GM12874 (cell line): ENCODE measurements around the gene EIF4EBP3.

ENCODE experiments used
- CTCF ChIP-seq: IDR thresholded peaks from 2 replicates; pipeline ENCODE4 v1.5.1; 2011; ENCODE audit warnings: low read depth, mild to moderate bottlenecking, control low read depth, low read length, moderate library complexity; ENCODE audit not compliant: insufficient read depth

The EIF4EBP3 gene

DNA sequence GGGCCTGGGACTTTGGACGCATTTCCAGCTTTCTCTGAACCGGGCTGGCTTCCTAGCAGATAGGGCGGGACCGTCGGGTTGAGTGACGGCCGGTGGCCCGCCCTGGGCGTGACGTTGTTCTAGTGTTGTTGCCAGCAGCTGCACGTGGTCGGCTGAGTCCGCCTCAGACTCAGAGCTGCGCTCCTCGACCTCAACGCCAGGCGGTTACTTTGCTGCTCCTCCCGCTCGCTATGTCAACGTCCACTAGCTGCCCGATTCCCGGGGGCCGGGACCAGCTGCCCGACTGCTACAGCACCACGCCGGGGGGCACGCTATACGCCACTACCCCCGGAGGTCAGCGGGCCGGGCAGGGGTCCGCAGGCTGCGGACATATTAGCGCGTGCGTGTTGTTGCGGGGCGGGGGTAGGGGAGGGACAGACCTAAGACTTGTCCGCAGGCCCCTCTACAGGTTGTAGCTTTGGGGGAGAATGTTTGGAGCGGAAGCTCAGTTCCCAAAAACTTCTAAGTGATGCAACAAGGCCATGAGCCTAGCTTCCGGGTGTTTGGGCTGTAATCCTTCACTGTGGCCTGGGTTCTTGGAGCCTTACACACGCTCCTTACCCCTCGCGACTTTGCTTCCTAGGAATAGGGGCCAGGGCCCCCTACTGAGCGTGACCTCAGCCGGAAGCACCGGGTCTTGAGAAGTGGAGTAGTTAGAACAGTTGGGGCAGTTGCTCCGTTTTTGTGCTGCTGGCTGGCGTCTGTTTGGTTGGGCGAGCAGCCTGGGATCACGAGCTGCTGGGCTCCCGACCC is at the start of gene EIF4EBP3:
Gene EIF4EBP3, plus strand, starts transcription at position 155 of the 792 bp plus-strand sequence. Its CDS starts 76 bp downstream, at position 231.
- TF ChIP-seq CTCF: peak; percentile 59

GRCh38 chr5:140497897-140498296 is 49.6 kb upstream of the EIF4EBP3 start:
- TF ChIP-seq CTCF: no peak

DNA sequence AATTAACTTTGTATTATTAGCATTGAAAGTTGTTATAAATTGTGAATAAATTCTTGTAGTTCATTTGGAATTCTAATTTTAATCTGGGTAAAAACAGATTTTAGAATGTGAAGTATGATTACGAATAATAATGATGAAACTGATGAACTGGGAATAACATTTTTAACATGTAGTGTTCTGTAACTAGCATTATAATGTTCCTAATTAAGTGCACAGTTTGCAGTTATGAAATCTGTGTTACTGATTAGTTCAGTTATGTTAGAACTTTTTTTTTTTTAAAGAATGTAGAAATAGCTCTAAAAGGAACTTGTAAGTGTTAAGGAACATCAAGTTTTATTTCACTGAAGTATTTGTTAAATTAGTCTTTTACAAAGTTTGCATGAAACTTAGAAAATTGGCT is 48.9 kb upstream of the EIF4EBP3 start:
- TF ChIP-seq CTCF: no peak

GRCh38 chr5:140502834-140503233 is 44.6 kb upstream of the EIF4EBP3 start:
- no peak for TF ChIP-seq CTCF

DNA sequence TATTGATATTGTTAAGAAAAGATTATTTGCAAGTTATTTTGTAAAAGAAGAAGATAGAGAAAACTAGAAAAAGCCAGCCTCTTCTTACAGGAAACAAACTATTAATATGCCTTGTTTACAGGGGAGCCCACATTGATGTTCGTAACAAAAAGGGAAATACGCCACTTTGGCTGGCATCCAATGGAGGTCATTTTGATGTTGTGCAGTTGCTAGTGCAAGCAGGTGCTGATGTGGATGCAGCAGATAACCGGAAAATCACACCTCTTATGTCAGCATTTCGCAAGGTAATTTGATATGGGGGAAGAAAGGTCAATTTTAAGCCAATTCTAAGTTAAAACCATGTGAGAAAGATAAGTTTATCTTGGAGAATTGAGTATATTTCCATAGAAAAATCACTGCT is 37.6 kb upstream of the EIF4EBP3 start:
- no peak for TF ChIP-seq CTCF

- no peak for TF ChIP-seq CTCF
These were observed 34.3 kb upstream of the EIF4EBP3 start for GRCh38 chr5:140513124-140513523.

- TF ChIP-seq CTCF: no peak
These were observed 23.5 kb upstream of the EIF4EBP3 start for GRCh38 chr5:140524003-140524402.

DNA sequence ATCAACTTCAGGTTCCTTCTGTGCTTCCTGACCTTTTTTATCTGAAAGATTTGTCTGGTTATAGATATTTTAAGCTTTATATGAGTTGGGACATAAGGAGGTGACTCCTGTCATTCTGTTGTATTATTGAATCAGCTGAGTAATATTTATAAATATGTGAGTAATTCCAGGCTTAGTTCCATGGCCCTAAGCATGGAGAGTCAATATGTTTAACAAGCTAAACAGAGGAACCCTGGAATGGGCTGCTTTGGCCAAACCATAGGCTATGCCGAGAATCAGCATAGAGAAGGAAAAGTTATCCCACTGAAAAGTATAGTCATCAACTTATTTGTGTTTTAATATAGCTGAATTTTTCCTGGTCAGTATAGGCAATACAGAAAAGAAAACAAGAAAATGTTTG is 7.2 kb upstream of the EIF4EBP3 start:
- TF ChIP-seq CTCF: no peak
